Activated T-helper 17 cell treated with anti-CD3 and anti-CD28 coated beads, Interleukin-2, amount 50 U/mL, for 72 hours (primary cell): ENCODE data around the gene SRC. TPM values are rescaled to one million over a fixed set of nuclear protein-coding genes. Genes with fewer than 3 reads are reported as not detected.

ENCODE experiments used
- ATAC-seq: fragments of 150-1000 bp; cut with Tn5 transposase; replicated peaks from 2 replicates; pipeline ENCODE4 v1.10.0; 2021; ENCODE audit warnings: mild to moderate bottlenecking, moderate library complexity
- H3K27ac Mint-ChIP-seq: one replicate; pipeline ENCODE4 v1.8.0; 2022; ENCODE audit warnings: mixed read lengths
- H3K27me3 Mint-ChIP-seq: one replicate; pipeline ENCODE4 v1.8.0; 2022; ENCODE audit warnings: mixed read lengths
- H3K36me3 Mint-ChIP-seq: one replicate; pipeline ENCODE4 v1.8.0; 2022; ENCODE audit warnings: low read depth, mild to moderate bottlenecking, mixed read lengths
- H3K4me1 Mint-ChIP-seq: one replicate; pipeline ENCODE4 v1.8.0; 2022; ENCODE audit warnings: mixed read lengths
- H3K4me3 Mint-ChIP-seq: one replicate; pipeline ENCODE4 v1.8.0; 2022; ENCODE audit warnings: mild to moderate bottlenecking, mixed read lengths
- H3K9me3 Mint-ChIP-seq: one replicate; pipeline ENCODE4 v1.8.0; 2022; ENCODE audit warnings: mixed read lengths
- total RNA-seq, 2 donors: library from RNA; stranded (reverse); gene quantifications; one replicate each; pipeline ENCODE4 v1.2.3, GENCODE V29; 2022

The SRC gene
- total RNA-seq, 2 donors from 2014 or later = 5.1 to 6.4 TPM

- Mint-ChIP-seq H3K27ac (no peak overlapping the region), H3K4me1 (no peaks in the 10 kb centered on the region), H3K9me3 (no peaks in the 10 kb centered on the region), H3K27me3 (no peaks in the 10 kb centered on the region), H3K36me3 (no peaks in the 10 kb centered on the region), H3K4me3 (no peak overlapping the region)
- no peak for ATAC-seq
These were observed 45.1 kb downstream of the SRC start for GRCh38 chr20:37390891-37391525.

- Mint-ChIP-seq H3K27ac (no peak overlapping the region), H3K4me3 (no peak overlapping the region), H3K27me3 (no peaks in the 10 kb centered on the region), H3K36me3 (no peaks in the 10 kb centered on the region), H3K9me3 (no peaks in the 10 kb centered on the region), H3K4me1 (no peaks in the 10 kb centered on the region)
- peak; percentile 38 for ATAC-seq
These were observed 46.7 kb downstream of the SRC start for GRCh38 chr20:37392441-37393195.

DNA sequence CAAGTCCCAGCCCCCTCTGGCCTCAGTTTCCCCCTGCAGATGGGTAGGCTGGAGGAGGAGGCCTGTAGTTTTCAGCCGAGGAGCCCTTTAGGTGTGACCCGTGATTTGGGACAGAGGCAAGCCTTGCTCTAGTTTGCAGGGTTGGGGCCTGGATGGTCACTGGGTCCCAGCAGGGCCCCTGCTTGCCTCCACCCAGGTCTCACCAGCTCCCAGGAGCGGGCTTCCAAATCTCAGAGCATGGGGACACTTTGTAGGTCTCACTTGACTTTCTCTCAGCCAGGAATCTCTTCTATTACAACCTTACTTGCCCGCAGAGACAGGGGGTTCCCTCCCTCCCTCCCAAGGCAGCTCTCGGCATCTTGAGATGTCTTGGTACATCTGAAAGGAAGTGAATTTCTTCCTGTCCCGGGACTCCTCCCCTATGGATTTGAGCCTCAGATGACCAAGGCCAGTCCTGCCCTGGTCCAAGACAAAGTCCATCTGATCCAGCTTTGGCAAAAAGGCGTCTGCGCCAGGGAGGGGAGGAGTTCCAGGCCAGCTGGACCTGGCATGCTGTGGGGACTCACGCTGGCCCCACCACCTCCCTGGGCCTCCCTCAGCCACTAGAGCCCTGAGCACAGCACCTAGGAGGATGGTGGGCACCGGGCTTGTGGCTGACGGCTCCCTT, 47.4 kb downstream of the SRC start:
- H3K4me3 Mint-ChIP-seq = no peak overlapping the region
- H3K4me1 Mint-ChIP-seq = no peaks in the 10 kb centered on the region
- no peaks in the 10 kb centered on the region for H3K9me3 Mint-ChIP-seq
- no peak for ATAC-seq
- H3K27ac Mint-ChIP-seq = no peak overlapping the region
- no peaks in the 10 kb centered on the region for H3K27me3 Mint-ChIP-seq
- H3K36me3 Mint-ChIP-seq = no peaks in the 10 kb centered on the region

DNA sequence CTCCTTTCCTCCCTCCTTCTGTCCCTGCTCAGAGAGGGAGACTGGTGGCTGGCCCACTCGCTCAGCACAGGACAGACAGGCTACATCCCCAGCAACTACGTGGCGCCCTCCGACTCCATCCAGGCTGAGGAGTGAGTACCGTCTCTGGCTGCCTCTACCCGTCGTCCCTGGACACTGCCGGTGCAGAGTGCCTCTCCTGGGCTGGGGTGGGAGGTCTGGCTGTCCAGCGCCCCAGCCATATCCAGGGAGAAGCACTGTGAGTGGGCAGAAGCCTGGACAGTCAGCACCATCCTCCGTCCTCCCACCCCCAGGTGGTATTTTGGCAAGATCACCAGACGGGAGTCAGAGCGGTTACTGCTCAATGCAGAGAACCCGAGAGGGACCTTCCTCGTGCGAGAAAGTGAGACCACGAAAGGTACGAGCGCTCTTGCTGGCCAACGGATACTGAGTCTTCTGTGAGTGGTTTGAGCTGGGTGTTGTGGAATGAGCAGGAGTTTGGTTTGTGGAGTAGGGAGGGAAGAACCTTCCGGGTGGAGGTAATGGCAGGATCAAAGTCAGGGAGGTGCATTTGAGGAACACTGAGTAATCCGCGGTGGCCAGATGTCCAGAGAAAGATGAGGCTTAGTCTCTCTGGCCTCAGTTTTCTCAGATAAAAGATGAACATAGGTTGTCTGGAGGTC, 48.1 kb downstream of the SRC start:
- H3K9me3 Mint-ChIP-seq = no peaks in the 10 kb centered on the region

DNA sequence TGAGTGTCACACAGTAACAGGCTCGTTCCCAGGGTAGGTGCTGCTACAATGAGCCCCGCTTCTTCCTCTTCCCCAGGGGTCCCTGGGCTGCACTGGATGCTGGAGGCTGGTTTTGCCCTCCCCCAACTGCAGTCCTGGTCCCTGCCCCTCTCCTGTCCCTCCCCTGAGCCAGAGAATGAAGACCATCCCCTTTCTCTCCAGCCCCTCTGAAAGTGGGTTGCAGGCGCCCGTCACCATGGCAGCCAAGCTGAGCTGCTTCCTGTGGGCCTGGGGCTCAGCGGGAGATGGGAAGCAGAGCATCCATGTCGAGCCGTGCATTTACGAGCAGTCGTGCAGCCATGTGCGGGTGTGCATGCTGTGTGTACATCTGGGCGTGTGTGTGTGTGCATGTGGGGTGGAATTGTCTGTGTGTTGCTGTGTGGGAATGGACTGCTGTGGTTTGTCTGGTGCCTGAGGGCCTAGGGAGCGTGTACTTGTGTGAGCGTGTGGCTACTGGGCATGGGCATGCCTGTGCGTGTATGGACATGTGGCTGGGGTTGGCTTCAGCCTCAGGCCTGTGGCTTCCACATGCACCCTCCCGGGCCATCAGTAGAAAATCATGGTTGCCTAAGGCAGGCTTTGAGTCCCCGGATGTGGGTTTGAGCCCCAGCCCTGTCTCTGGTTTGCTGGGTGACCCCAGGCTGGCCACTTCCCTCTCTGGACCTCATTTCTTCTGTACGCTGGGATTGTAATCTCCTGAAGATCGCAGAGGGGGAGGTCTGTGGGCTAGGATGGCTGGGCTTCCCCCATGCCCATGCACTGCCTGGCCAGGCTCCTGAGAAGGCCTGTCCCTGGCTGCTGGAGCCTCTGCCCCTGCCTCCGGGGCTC, 48.8 kb downstream of the SRC start:
- ATAC-seq = no peak
- Mint-ChIP-seq H3K36me3 (no peaks in the 10 kb centered on the region), H3K4me3 (no peak overlapping the region), H3K9me3 (no peaks in the 10 kb centered on the region), H3K27me3 (no peaks in the 10 kb centered on the region), H3K4me1 (no peaks in the 10 kb centered on the region), H3K27ac (peak overlapping the region; percentile 21)

More for the DNA sequence above, 48.1 kb downstream of the SRC start:
- ATAC-seq = no peak
- H3K36me3 Mint-ChIP-seq = no peaks in the 10 kb centered on the region
- no peak overlapping the region for H3K27ac Mint-ChIP-seq
- H3K27me3 Mint-ChIP-seq = no peaks in the 10 kb centered on the region
- no peaks in the 10 kb centered on the region for H3K4me1 Mint-ChIP-seq
- no peak overlapping the region for H3K4me3 Mint-ChIP-seq

GRCh38 chr20:37395410-37395797, 49.5 kb downstream of the SRC start:
- Mint-ChIP-seq H3K4me1 (no peaks in the 10 kb centered on the region), H3K27me3 (no peaks in the 10 kb centered on the region), H3K36me3 (no peaks in the 10 kb centered on the region), H3K27ac (no peak overlapping the region), H3K4me3 (no peak overlapping the region), H3K9me3 (no peaks in the 10 kb centered on the region)
- ATAC-seq = no peak

GRCh38 chr20:37395921-37396415, 50.0 kb downstream of the SRC start:
- Mint-ChIP-seq H3K4me3 (no peak overlapping the region), H3K4me1 (no peaks in the 10 kb centered on the region), H3K27ac (no peak overlapping the region), H3K27me3 (no peaks in the 10 kb centered on the region), H3K9me3 (no peaks in the 10 kb centered on the region), H3K36me3 (no peaks in the 10 kb centered on the region)
- no peak for ATAC-seq

GRCh38 chr20:37396416-37397075, 50.6 kb downstream of the SRC start:
- Mint-ChIP-seq H3K4me3 (no peak overlapping the region), H3K9me3 (no peaks in the 10 kb centered on the region), H3K36me3 (no peaks in the 10 kb centered on the region), H3K4me1 (no peaks in the 10 kb centered on the region), H3K27ac (no peak overlapping the region), H3K27me3 (no peaks in the 10 kb centered on the region)
- no peak for ATAC-seq

GRCh38 chr20:37397076-37397953, 51.4 kb downstream of the SRC start:
- no peak for ATAC-seq
- Mint-ChIP-seq H3K36me3 (no peaks in the 10 kb centered on the region), H3K9me3 (no peaks in the 10 kb centered on the region), H3K4me3 (no peak overlapping the region), H3K4me1 (no peaks in the 10 kb centered on the region), H3K27ac (no peak overlapping the region), H3K27me3 (no peaks in the 10 kb centered on the region)

GRCh38 chr20:37397954-37398749, 52.2 kb downstream of the SRC start:
- Mint-ChIP-seq H3K36me3 (no peaks in the 10 kb centered on the region), H3K9me3 (no peaks in the 10 kb centered on the region), H3K4me3 (no peak overlapping the region), H3K27me3 (no peaks in the 10 kb centered on the region), H3K27ac (no peak overlapping the region), H3K4me1 (no peaks in the 10 kb centered on the region)
- no peak for ATAC-seq

GRCh38 chr20:37398750-37399621, 53.0 kb downstream of the SRC start:
- ATAC-seq = no peak
- Mint-ChIP-seq H3K9me3 (no peaks in the 10 kb centered on the region), H3K4me3 (no peak overlapping the region), H3K4me1 (no peaks in the 10 kb centered on the region), H3K27me3 (no peaks in the 10 kb centered on the region), H3K27ac (no peak overlapping the region), H3K36me3 (no peaks in the 10 kb centered on the region)
